ENCODE results near the gene FBXW10. TPM values are rescaled to one million over a fixed set of nuclear protein-coding genes. Genes with fewer than 3 reads are reported as not detected.
"Not testable (repeated sequence)": the region's sequence is repeated elsewhere in the genome, so short reads cannot be mapped to it uniquely, and the experiment has no call there.

FBXW10 gene
- not detected for polyA plus RNA-seq (2013, experiment 1 of 2; ENCODE audit: insufficient read length)
- polyA plus RNA-seq (2013, experiment 2 of 2; ENCODE audit: insufficient read length) = not detected

GRCh38 chr17:18743699-18744421, at the start of gene FBXW10:
Gene FBXW10 (plus strand): TSS chr17:18744054. CDS start chr17:18744245, 191 bp downstream.
- not testable (repeated sequence) for DNase-seq

- not testable (repeated sequence) for DNase-seq
Measured at GRCh38 chr17:18695143-18695542, 48.7 kb upstream of the FBXW10 start.

DNA sequence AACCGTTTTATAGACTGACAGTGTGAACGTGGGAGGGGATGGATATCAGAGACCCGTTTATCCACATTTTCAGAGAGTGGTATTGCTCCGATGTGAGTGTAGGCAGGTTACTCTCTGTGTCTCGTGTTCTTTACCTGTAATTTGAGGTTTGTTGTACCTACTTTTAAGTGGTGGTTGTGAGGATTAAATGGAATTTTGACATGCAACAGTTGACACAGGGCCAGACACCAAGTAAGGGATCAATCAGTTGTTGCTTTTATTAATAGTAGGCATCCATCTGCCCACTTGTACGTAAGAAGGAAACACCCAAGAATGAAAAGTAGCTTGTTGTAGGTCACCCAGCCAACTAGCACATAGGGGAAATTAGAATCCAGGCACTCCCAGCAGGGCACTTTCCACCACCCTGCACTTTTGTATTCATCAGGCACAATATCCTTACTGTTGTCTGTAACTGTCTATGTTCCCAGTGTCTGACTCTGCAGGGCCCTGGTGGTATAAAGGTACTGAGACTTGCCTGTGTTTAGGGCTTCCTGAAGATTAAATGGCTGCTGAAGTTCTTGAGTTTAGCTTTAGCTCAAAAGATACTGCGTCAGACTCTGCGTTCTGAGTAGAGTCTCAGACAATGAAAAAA, 45.3 kb upstream of the FBXW10 start:
- not testable (repeated sequence) for DNase-seq

- not testable (repeated sequence) for DNase-seq
Measured at GRCh38 chr17:18705955-18706354, 37.9 kb upstream of the FBXW10 start.

DNA sequence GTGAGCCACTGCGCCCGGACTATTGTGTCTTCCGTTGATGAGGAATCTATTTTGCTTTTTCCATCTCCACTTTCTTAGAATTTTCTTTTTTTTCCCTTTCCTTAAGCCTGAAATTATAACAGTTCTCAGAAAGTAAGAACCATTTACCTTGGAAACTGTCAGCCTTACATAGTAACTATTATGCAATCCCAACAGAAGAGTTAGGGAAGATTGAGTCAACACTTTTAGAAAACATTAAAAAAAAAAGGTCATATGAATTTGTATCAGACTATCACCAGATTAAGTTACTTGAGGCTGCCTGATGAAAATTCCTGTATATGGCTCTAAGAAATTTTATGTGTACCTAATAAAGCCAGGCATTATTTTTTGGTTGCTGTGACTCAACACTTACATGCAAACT, 35.6 kb upstream of the FBXW10 start:
- not testable (repeated sequence) for DNase-seq

- DNase-seq = peak; percentile 50
Measured at GRCh38 chr17:18712354-18712999, 31.4 kb upstream of the FBXW10 start.

DNA sequence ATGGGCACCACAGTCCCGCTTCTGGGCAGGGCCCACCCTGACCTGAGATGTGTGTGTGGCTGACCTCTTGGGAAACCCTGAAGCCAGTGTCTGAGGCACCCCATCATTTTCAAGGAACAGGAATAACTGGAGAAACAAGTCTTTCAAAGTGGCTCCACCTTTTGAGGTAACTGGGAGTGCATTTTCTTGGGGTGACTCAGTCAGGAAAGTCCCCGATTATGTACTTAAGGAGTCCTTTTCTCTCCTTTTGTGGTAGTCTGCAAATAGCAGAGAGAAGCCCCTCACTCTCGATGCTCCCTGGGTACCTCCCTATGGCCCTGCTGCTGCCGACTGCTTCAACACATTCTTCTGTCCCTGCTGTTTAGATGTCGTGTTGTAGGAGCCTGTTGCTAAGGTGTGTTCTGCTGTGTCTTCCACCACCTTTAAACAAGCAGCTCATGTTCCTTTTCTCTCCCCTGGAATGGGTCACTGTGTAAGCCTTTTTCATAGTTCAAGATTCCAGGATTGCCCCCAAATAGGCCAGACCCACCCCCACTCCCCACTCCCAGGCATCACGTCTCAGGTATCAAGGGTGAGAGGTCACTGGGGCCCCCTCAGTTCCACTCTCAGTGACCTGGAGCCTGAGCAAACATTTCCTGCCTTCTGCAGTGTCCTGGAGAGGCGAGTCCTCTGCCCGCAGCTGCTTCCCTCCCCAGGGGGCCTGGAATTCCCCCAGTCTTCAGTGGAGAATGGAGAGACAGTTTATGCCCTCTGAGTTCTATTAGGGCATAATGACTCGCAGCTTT, 25.0 kb upstream of the FBXW10 start:
- peak; percentile 68 for DNase-seq

GRCh38 chr17:18719428-18720110, 24.3 kb upstream of the FBXW10 start:
- not testable (repeated sequence) for DNase-seq

DNA sequence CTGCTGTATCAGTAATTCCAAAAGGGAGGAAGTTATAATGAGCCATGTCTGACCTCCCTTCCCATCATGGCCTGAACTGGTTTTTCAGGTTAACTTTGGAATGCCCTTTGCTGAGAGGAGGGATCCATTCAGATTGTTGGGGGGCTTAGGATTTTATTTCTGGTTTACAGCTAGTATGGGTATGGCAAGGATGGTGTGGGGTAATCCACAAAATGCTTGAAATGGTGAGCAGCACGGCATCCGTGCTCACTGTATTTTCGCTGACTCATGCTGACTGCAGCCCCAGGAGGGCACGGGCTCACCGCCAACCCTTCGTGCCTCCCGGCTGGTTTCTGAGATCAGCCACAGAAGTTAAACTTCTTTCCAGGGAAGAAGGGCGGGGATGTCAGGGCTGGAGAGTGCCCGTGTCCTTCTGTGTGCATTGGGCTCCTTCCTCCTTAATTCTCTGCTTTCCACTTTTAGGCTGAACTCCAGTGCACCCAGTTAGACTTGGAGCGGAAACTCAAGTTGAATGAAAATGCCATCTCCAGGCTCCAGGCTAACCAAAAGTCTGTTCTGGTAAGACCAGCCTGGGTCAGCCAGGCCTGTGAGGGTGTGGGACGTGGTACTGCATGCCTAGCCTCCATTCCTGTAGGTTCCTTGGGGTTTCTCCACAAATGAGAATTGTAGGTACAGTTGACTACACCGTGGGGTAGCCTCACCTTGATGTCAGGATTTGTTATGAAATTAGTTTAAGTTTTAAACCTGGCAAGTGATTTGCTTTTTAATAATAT, 21.9 kb upstream of the FBXW10 start:
- not testable (repeated sequence) for DNase-seq

DNA sequence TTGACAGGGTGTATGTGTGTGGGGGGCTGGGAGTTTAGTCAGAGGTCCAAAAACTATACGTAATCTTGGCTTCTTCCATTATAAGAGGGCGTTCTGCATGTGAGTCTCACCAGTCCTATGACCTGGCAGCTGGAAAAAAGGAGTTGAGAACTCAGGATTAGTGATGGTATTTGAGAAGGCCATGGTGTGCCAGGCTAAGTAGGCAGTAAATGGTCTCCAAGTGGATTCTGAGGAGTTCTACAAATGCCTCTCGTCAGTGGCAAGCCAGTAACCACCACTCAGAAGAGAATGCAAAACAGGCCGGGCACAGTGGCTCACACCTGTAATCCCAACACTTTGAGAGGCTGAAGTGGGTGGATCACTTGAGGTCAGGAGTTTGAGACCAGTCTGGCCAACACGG, 21.2 kb upstream of the FBXW10 start:
- DNase-seq = not testable (repeated sequence)

DNA sequence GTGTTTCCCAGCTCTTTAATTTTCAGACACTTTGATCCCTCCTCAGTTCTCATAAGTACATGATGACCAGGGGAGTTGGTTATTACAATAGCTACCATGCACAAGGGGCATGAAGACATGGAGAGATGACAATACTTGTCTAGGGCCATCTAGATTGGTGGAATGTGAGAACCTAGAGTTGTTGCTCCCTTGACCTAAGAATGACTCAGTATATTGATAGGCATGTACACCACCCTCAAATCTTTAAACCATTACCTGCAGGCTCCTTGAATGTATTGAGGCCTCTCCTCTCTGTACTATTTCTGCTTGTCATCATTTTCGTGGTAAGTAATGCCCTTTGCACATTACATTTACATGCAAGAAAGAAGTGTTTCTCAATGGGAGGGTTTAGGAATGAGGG, 20.3 kb upstream of the FBXW10 start:
- DNase-seq = not testable (repeated sequence)

DNA sequence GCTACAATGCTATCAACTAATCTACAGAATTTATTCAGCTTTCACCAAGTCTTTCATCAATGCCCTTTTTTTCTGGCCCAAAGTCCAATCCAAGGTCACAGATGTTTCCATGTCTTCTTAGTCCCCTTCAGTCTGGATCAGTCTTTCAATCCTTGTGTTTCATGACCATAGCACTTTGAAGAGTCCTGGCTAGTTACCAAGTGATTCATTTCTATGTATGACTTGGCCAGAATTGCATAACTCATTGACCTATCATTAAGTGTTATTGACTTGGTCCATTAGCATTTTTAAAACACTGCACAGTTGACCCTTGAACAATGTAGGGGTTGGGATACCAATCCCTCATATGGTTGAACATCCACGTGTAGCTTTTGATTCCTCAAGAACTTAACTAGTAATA, 11.4 kb upstream of the FBXW10 start:
- DNase-seq = not testable (repeated sequence)

DNA sequence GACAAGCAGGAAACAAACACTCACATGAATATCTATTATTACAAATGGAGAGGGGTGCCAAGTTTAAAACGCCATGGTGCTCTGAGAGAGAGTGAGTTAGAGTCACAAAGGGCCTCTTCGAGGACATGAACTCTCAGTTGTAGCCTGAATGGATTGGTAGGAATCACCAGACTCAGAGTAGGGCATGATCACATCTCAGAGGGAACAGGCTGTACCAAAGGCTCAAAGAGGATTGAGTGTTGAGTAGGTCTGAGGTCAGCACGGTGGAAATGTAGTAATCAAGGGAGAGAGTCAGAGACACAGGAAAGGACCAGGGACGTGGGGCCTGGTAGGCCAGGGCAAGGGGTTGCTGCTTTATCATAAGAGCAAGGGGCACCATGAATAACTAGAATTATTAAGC, 10.5 kb upstream of the FBXW10 start:
- DNase-seq = not testable (repeated sequence)

- peak; percentile 77 for DNase-seq
Measured at GRCh38 chr17:18739616-18740391, 4.0 kb upstream of the FBXW10 start.

GRCh38 chr17:18741228-18741627, 2.6 kb upstream of the FBXW10 start:
- DNase-seq = not testable (repeated sequence)

DNA sequence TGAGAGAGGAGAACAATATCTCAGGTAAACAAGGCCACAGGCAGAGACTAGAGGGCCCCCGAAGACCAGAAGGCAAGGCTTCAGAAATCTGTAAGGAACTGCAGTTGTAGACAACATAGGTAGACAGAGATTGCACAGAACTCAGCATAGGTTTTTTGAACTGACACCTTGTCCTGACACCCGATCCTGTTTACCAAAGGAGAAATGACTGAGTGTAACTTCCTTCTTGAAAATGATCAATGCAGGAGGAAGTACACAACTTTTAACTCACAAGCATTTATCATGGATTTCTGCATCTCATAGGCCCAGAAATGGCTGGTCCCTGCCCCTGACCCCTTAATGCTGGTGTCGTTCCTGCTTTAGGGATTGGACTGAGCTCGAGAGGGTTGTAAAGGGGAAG, 872 bp downstream of the FBXW10 start:
- DNase-seq = not testable (repeated sequence)

- DNase-seq = not testable (repeated sequence)
Measured at GRCh38 chr17:18746551-18746950, 2.7 kb downstream of the FBXW10 start.

- DNase-seq = not testable (repeated sequence)
Measured at GRCh38 chr17:18747501-18747900, 3.6 kb downstream of the FBXW10 start.

DNA sequence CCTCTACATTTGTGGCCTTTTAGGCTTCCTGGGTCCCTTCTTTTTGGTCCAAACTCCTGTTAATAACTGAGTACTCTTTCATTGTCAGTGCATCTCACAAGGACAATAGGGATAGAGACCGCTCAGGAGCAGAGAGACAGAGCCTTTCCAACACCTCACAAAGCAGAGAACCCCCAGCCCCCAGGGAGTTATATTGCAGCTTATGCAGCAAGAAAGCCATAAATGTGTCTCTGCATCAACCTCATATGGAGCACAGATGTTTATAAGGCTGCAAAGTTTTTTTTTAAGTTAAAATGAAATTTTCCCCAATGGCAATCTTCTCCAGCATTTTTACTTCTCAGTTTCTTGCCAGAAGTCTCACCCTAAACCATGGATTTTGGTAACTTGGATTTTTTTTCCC, 6.4 kb downstream of the FBXW10 start:
- not testable (repeated sequence) for DNase-seq

GRCh38 chr17:18753829-18754409, 10.1 kb downstream of the FBXW10 start:
- not testable (repeated sequence) for DNase-seq
